ENCODE data around the gene MRPS10.

MRPS10 gene

GRCh38 chr6:42179945-42180313 lies 37.7 kb downstream of the MRPS10 start:
- TF ChIP-seq GATA3 (IDR thresholded peaks at IDR 0.05; ENCODE audit: low read depth, low read length), result no peak
- TF ChIP-seq GATA2 (IDR thresholded peaks at IDR 0.05; ENCODE audit: low read depth, low read length), result no peak

- TF ChIP-seq GATA3 (IDR thresholded peaks at IDR 0.05; ENCODE audit: low read depth, low read length) (no peak), GATA2 (IDR thresholded peaks at IDR 0.05; ENCODE audit: low read depth, low read length) (no peak)
These were observed 38.3 kb downstream of the MRPS10 start for GRCh38 chr6:42179261-42179944.

GRCh38 chr6:42177514-42178364 lies 39.9 kb downstream of the MRPS10 start:
- TF ChIP-seq GATA2 (IDR thresholded peaks at IDR 0.05; ENCODE audit: low read depth, low read length) (no peak), GATA3 (IDR thresholded peaks at IDR 0.05; ENCODE audit: low read depth, low read length) (no peak)

- TF ChIP-seq GATA2 (IDR thresholded peaks at IDR 0.05; ENCODE audit: low read depth, low read length) (no peak), GATA3 (IDR thresholded peaks at IDR 0.05; ENCODE audit: low read depth, low read length) (no peak)
These were observed 40.7 kb downstream of the MRPS10 start for GRCh38 chr6:42176981-42177380.

- TF ChIP-seq GATA3 (IDR thresholded peaks at IDR 0.05; ENCODE audit: low read depth, low read length) (no peak), GATA2 (IDR thresholded peaks at IDR 0.05; ENCODE audit: low read depth, low read length) (no peak)
These were observed 41.8 kb downstream of the MRPS10 start for GRCh38 chr6:42175860-42176259.

GRCh38 chr6:42173101-42173500 lies 44.6 kb downstream of the MRPS10 start, which contains the start of gene GUCA1A:
GUCA1A (plus strand) TSS chr6:42173364; CDS start chr6:42173614, 250 bp downstream.
- TF ChIP-seq GATA3 (IDR thresholded peaks at IDR 0.05; ENCODE audit: low read depth, low read length), result no peak
- TF ChIP-seq GATA2 (IDR thresholded peaks at IDR 0.05; ENCODE audit: low read depth, low read length), result no peak

- TF ChIP-seq GATA3 (IDR thresholded peaks at IDR 0.05; ENCODE audit: low read depth, low read length) (no peak), GATA2 (IDR thresholded peaks at IDR 0.05; ENCODE audit: low read depth, low read length) (no peak)
These were observed 45.7 kb downstream of the MRPS10 start for GRCh38 chr6:42171813-42172581.

GRCh38 chr6:42168650-42169049 lies 49.0 kb downstream of the MRPS10 start:
- TF ChIP-seq GATA2 (IDR thresholded peaks at IDR 0.05; ENCODE audit: low read depth, low read length) (no peak), GATA3 (IDR thresholded peaks at IDR 0.05; ENCODE audit: low read depth, low read length) (no peak)

- no peak for TF ChIP-seq GATA3 (IDR thresholded peaks at IDR 0.05; ENCODE audit: low read depth, low read length)
- no peak for TF ChIP-seq GATA2 (IDR thresholded peaks at IDR 0.05; ENCODE audit: low read depth, low read length)
These were observed 51.1 kb downstream of the MRPS10 start for GRCh38 chr6:42166444-42167141.

- TF ChIP-seq GATA2 (IDR thresholded peaks at IDR 0.05; ENCODE audit: low read depth, low read length) (no peak), GATA3 (IDR thresholded peaks at IDR 0.05; ENCODE audit: low read depth, low read length) (no peak)
These were observed 52.6 kb downstream of the MRPS10 start for GRCh38 chr6:42165016-42165415.

- TF ChIP-seq GATA3 (IDR thresholded peaks at IDR 0.05; ENCODE audit: low read depth, low read length) (no peak), GATA2 (IDR thresholded peaks at IDR 0.05; ENCODE audit: low read depth, low read length) (no peak)
These were observed 53.7 kb downstream of the MRPS10 start for GRCh38 chr6:42163981-42164380.

- TF ChIP-seq GATA2 (IDR thresholded peaks at IDR 0.05; ENCODE audit: low read depth, low read length) (no peak), GATA3 (IDR thresholded peaks at IDR 0.05; ENCODE audit: low read depth, low read length) (no peak)
These were observed 54.8 kb downstream of the MRPS10 start for GRCh38 chr6:42162812-42163211.

- TF ChIP-seq GATA2 (IDR thresholded peaks at IDR 0.05; ENCODE audit: low read depth, low read length), result no peak
- no peak for TF ChIP-seq GATA3 (IDR thresholded peaks at IDR 0.05; ENCODE audit: low read depth, low read length)
These were observed 55.3 kb downstream of the MRPS10 start for GRCh38 chr6:42162384-42162783.
